HG03571 (cell line): Measurements from ENCODE around the gene RGL1.
"Not testable (repeated sequence)": the region's sequence is repeated elsewhere in the genome, so short reads cannot be mapped to it uniquely, and the experiment has no call there.

Experiments used
- ATAC-seq: cut with Tn5 transposase; IDR thresholded peaks from one replicate; pipeline ENCODE4 v1.9.1; 2021; ENCODE audit not compliant: unreplicated experiment

Gene RGL1

DNA sequence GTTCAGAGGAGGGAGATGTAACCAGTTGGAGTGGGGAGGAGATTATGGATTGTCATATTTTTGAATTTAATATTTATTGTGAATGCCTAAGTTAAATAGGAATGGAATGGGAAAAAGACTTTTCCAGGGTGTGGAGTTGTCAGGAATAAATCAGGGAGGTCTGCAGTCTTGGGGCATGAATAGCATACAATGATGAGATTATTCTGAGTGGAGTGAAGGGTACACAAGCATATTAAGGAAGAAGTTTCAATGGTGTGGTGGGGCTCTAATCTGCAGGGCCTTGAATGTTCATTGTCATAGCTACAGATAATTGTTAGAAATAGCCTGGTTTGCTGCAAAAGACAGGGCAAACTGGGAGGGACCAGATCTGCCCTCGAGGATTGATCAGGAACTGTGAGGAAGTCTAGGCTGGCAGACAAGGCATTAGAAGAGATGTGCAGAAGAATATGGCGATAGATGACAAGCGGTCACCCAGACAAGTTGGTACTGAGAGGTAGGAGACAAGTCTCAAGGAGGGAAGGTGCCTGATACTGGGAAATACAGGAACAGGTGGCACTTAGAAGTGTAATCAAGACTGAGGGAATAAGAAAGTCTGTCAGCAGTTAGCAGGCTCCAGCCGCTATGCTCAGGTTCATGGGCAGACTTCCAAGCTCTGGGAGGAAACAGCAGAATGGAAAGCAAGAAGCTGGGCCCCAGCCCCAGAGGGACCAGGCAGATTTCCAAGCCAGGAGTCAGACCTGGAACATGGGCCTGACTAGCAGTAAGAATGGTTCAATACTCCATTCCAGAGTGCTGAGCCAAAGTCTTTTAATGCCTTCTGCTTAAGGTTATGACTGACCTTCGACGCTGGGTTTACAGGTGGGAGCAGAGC is 20.9 kb upstream of the RGL1 start:
- ATAC-seq, result no peak

DNA sequence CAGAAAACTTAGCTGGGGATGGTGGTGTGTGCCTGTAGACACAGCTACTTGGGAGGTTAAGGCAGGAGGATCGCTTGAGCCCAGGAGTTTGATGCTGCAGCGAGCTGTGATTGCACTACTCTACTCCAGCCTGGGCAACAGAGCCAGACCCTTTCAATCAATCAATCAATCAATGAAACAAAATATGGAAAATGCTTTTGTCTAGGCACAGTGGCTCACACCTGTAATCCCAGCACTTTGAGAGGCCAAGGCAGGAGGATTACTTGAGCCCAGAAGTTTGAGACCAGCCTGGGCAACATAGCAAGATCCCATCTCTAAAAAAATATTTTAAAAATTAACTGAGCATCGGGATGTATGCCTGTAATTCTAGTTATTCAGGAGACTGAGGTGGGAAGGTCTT is 19.0 kb upstream of the RGL1 start:
- not testable (repeated sequence) for ATAC-seq

DNA sequence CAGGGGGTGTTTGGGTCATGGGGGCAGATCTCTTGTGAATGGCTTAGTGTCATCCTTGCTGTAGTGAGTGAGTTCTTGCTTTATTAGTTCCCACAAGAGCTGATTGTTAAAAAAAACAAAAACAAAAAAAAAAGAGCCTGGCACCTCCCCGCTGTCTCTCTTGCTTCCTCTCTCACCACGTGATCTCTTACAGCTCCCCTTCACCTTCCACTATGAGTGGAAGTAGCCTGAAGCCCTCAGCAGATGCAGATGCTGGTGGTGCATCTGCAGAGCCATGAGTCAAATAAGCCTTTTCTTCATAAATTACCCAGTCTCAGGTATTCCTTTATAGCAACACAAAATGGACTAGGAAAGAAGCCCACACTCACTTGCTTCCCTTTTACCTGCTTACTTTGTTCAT is 17.2 kb upstream of the RGL1 start:
- no peak for ATAC-seq

GRCh38 chr1:183791319-183791718 is 13.6 kb upstream of the RGL1 start:
- ATAC-seq, result no peak

- no peak for ATAC-seq
These were observed 12.6 kb upstream of the RGL1 start for GRCh38 chr1:183792300-183792699.

- no peak for ATAC-seq
These were observed 10.8 kb upstream of the RGL1 start for GRCh38 chr1:183794088-183794487.

DNA sequence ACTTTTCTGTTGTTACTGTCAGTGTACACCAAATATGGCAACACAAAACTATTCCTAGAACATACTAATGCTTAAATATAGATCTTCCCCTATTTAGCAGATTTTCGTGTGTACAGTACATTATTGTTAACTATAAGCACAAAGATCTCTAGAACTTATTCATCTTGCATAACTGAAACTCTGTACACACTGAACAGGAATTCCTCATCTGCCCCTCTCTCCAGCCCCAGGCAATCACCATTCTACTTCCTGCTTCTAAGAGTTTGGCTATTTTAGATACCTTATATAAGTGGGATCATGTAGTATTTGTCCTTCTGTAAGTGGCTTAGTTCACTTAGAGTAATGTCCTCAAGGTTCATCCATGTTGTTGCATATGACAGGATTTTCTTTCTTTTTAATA is 4.5 kb upstream of the RGL1 start:
- no peak for ATAC-seq

DNA sequence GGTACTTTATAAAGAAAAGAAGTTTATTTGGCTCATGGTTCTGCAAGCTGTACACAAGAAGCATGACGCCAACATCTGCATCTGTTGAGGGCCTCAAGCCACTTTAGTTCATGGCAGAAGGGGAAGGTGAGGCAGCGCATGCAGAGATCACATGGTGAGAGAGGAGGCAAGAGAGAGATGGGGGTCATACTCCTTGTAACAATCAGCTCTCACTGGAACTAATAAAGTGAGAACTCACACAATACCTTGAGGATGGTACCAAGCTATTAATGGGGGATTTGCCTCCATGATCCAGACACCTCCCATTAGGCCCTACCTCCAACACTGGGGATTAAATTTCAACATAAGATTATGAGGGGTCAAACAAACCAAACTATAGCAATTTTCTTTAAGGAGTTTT is 3.3 kb upstream of the RGL1 start:
- no peak for ATAC-seq

- ATAC-seq, result no peak
These were observed 533 bp upstream of the RGL1 start for GRCh38 chr1:183804387-183804786.

GRCh38 chr1:183806125-183806524 is 1.2 kb downstream of the RGL1 start:
- no peak for ATAC-seq

- no peak for ATAC-seq
These were observed 1.8 kb downstream of the RGL1 start for GRCh38 chr1:183806675-183807074.

DNA sequence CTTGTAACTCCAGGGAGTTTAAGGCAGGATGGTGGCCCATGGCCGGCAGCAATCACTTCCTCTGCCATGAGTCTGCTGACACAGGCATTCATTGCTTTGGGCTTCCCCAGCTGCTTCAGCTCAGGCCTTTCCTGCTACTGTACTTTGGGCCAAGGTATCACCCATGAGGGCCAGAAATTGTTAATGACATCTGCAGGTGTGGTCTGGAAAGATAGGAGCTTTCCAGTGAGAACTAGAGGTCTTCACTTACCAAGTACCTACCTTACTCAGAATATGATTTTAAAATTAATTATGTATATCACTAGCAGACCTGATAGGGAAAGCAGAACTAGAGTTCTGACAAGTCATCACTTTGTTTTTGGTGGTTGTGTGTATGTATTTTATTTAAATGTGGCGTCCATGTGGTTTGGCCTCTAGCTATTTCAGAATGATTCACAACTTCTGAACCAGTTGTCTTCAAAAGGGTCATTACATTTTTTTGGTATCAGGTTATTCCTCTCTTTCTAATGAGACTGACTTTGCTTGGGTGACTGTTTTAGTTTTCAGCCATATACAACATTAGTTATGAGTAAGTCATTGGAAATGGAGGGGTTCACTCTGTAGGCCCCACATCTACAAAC is 2.7 kb downstream of the RGL1 start:
- peak; percentile 67 for ATAC-seq

GRCh38 chr1:183808296-183809027 is 3.5 kb downstream of the RGL1 start:
- no peak for ATAC-seq

- ATAC-seq, result no peak
These were observed 5.2 kb downstream of the RGL1 start for GRCh38 chr1:183810121-183810520.

DNA sequence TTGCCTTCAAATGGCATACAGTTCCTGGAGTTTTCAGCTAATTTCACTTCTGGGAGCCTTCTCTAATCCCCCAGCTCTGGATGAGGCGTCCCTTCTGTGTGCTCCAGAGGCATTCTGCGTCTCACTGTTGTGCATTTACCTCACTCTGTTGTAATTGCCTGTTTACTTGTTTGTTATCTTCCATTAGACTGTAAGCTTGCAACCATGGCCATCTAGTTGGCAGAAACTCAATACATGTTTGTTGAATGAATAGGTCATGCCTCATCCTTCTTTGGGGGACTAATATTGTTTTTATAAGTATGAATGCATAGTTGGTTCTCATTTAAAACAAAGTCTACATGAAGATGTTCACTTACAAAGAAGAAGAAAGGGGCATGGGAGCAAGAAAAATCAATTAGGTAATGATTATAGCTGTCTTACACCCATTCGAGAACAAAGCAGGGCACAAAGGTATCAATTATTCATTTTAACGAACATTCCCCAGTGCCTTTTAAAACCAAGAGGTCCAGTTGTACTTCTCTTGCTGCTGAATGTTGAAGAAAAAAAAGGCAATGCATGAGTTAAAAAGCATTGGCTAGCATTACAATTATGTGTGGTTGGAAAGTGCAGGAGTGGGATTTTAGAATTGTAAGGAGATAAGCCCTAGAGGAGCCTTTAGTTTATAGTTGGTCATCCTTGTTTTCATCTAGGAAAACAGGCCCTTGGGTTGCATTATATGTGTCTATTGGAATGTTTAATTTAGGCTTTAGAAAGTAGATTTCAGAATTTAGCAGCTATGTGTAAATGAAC is 6.0 kb downstream of the RGL1 start:
- ATAC-seq, result no peak

GRCh38 chr1:183812128-183812527 is 7.2 kb downstream of the RGL1 start:
- ATAC-seq, result no peak

DNA sequence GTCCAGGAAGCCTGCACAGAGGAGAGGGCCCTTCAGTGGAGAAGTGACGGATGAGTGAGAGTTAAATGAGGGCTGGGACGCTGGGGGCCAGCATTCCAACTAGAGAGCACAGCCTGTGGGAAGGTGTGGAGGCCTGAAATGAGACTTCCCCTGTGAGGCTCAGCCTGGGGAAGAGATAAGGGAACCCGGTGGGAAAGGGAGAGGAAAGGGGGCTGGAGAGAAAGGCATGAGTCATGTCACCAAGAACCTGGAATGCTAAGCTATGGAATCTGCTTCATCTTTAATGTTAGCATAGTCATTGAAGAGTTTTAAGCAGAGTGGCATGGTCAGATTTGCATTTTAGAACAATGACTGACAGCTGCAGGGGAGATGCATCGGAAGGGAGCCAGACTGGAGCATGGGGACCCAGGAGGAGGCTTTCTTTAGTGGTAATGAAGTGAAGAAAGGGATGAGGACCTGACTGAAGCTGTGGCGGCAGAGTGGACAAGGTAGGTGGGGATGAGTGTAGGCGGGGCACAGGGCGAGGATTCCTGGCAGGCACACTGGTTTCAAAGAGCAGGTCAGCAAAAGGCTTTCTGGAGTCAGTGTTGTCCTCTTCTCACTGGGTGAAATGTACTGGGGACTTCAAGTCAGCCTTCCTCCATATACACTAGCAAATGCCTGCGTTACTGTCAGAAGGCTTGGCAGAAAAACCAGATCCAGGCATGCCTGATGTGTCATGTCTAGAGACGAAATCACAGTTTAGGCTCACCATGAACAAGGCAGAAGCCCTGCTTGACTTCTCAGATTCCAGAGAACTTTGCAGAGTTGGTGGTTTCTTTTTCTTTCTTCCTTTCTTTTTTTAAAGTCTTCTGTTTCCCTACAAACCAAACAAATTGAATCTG is 8.0 kb downstream of the RGL1 start:
- ATAC-seq, result no peak

DNA sequence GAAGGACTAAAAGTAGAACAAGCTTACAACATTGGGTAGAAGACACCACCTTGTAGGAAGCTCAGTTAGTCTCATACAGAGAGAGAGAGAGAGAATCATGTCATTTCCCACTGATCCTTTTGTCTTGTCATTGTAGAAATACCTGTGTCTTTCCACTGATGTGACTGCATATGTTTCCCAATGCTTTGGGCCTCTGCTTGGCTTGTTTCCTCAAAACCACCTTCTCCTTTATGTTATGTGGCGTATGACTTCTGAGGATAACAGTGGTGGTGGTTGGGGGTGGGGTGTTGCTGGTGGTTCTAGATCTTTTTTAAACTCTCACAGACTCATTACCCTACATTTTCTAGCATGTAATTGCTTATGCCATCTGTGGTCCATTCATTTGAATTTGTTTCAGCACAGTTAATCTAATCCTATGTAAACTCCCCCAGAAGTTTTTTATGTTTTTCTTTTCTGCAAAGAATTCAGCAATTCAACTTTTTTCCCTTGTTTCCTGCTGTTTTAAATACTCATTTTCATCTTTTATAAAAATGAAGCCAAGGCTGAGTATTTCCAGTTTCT is 9.3 kb downstream of the RGL1 start:
- ATAC-seq, result no peak

- no peak for ATAC-seq
These were observed 11.2 kb downstream of the RGL1 start for GRCh38 chr1:183816110-183816509.
